ENCODE data around the gene SETD1A. TPM values are rescaled to one million over a fixed set of nuclear protein-coding genes. Genes with fewer than 3 reads are reported as not detected.

The SETD1A gene
- total and polyA plus RNA-seq, 2 of the 4 experiments (the other 2 are of a cell fraction): 0.54 to 5.8 TPM

- Histone ChIP-seq H3K4me3 (ENCODE audit: insufficient read depth, low read depth, low read length) (no peak overlapping the region), H3K56ac (ENCODE audit: extremely low read depth, insufficient read depth, low read length) (no peak overlapping the region), H3K4me2 (ENCODE audit: low read depth, low read length) (no peak overlapping the region), H2AK5ac (ENCODE audit: low read depth, low read length) (peak overlapping the region; percentile 70), H2BK5ac (ENCODE audit: low read depth, low read length, poor library complexity, severe bottlenecking) (peak overlapping the region; percentile 77), H4K5ac (ENCODE audit: low read depth, low read length) (no peak overlapping the region), H3K79me1 (ENCODE audit: low read depth in 1 of 2, low read length in 2 of 2) (peaks cover 4 to 38% of the 10 kb centered on the region in 2 experiments; a peak in 3 of 4 replicates), H3K4me1 (ENCODE audit: control insufficient read depth, insufficient read depth, low read length) (peaks cover 28% of the 10 kb centered on the region), H2AFZ (replicated peaks; ENCODE audit: low read length, poor library complexity) (peak overlapping the region; percentile 73), H3K36me3 (ENCODE audit: control insufficient read depth, insufficient read depth, low read length) (no peaks in the 10 kb centered on the region), H3K4ac (ENCODE audit: low read depth, low read length) (peak overlapping the region; percentile 78), H3K14ac (replicated peaks; ENCODE audit: low read depth, low read length) (no peak overlapping the region), H4K91ac (ENCODE audit: insufficient read depth, low read depth, low read length) (no peak overlapping the region), H2BK20ac (ENCODE audit: low read depth, low read length) (peak overlapping the region; percentile 8; the same call in 1 of the 2 replicates), H3K9ac (ENCODE audit: low read depth, low read length) (no peak overlapping the region), H2BK120ac (ENCODE audit: low read depth, low read length) (peak overlapping the region; percentile 30; the same call in 1 of the 2 replicates), H3K23ac (ENCODE audit: low read depth, low read length) (peak overlapping the region; percentile 51; the same call in 1 of the 2 replicates), H2BK15ac (ENCODE audit: low read depth, low read length) (0 out of 3 replicates have a peak overlapping the region, but pooled peaks have one; percentile 19), H3K27me3 (ENCODE audit: control insufficient read depth, insufficient read depth, low read length) (no peaks in the 10 kb centered on the region), H2AK9ac (replicated peaks; ENCODE audit: low read depth, low read length, poor library complexity) (peak overlapping the region; percentile 75), H3K27ac (ENCODE audit: insufficient read depth, low read length) (no peak overlapping the region), H4K20me1 (ENCODE audit: insufficient read depth, low read length) (no peaks in the 10 kb centered on the region), H3K9me3 (ENCODE audit: control insufficient read depth, insufficient read depth, low read length) (no peaks in the 10 kb centered on the region), H3K18ac (ENCODE audit: low read depth, low read length) (no peak overlapping the region), H3K9me1 (ENCODE audit: insufficient read depth, low read length) (0 out of 2 replicates have a peak, but pooled peaks cover 5% of the 10 kb centered on the region), H4K8ac (ENCODE audit: low read depth in 2 of 2, low read length in 2 of 2) (peak overlapping the region in 1 of 2 experiments; percentile 66; a peak in 3 of 4 replicates)
- in situ Hi-C loops (cut with MboI; ENCODE audit: low sequenced_read_pairs): no loop called here
- 27% methylated on average over 6 of the region's 16 CpGs; no CpG with 5 or more reads in 1 of the 2 experiments for WGBS, 2 experiments (ENCODE audit: extremely low coverage in 2 of 2, insufficient read length in 1 of 2)
- TF ChIP-seq CHD1 (IDR thresholded peaks at IDR 0.05; ENCODE audit: low read depth, low read length) (no peak), SMC3 (IDR thresholded peaks at IDR 0.05; ENCODE audit: low read depth, low read length) (no peak), CEBPB (IDR thresholded peaks at IDR 0.05; ENCODE audit: low read depth, low read length) (peak; percentile 84), RCOR1 (IDR thresholded peaks at IDR 0.05; ENCODE audit: insufficient replicate concordance, low read length) (peak; percentile 59), FOS (IDR thresholded peaks at IDR 0.05; ENCODE audit: low read depth, low read length) (no peak)
- ATAC-seq (ENCODE audit: low read depth): peak; percentile 2; the same call in 1 of the 2 replicates
- dilution Hi-C loops (cut with HindIII; ENCODE audit: low sequenced_read_pairs, unreplicated experiment): no loop called here
- ChIA-PET CTCF (no interaction called here), POLR2A (ENCODE audit: unreplicated experiment) (no interaction called here)
- no TSS peak for BruUV-seq (replicated peaks)
- intact Hi-C loops (cut with micrococcal nuclease): no loop called here
- peak; percentile 76 for DNase-seq
These were observed 48.0 kb downstream of the SETD1A start for GRCh38 chr16:31005350-31006085.

All from IMR-90 (cell line).